ENCODE measurements around the gene RALGPS1.

GRCh38 chr9:127123064-127123890 lies 208.7 kb downstream of the RALGPS1 start:
- no peak for TF ChIP-seq ELF4 (IDR thresholded peaks at IDR 0.05)
- no peak for TF ChIP-seq LEF1 (IDR thresholded peaks at IDR 0.05; ENCODE audit: borderline replicate concordance)
- TF ChIP-seq ZNF384 (IDR thresholded peaks at IDR 0.05): no peak
- TF ChIP-seq FOXA1 (IDR thresholded peaks at IDR 0.05): no peak
- TF ChIP-seq BHLHE40 (IDR thresholded peaks at IDR 0.05; ENCODE audit: borderline replicate concordance): no peak
- TF ChIP-seq L3MBTL2 (conservative IDR thresholded peaks at IDR 0.05): no peak
- TF ChIP-seq NFRKB (IDR thresholded peaks at IDR 0.05): no peak
- no peak for TF ChIP-seq SP1 (IDR thresholded peaks at IDR 0.05)
- TF ChIP-seq FOXM1 (IDR thresholded peaks at IDR 0.05; ENCODE audit: borderline replicate concordance): no peak

All from HEK293T (cell line).